HepG2 (cell line): ENCODE measurements around the gene SPTBN4. TPM values are rescaled to one million over a fixed set of nuclear protein-coding genes. Genes with fewer than 3 reads are reported as not detected.

ENCODE experiments used
- ARNT2 ChIP-seq: sonication (generic); formaldehyde crosslinking; IDR thresholded peaks from 2 replicates; pipeline ENCODE4 v1.8.0; 2022; ENCODE audit warnings: mild to moderate bottlenecking, low read depth, missing genetic modification reagents, moderate library complexity
- ISL2 ChIP-seq: sonication (generic); formaldehyde crosslinking; IDR thresholded peaks from 2 replicates; pipeline ENCODE4 v1.5.0; 2020; ENCODE audit warnings: missing genetic modification reagents
- KDM1A ChIP-seq: IDR thresholded peaks from 2 replicates; pipeline ENCODE4 v1.6.1; 2016; ENCODE audit warnings: missing compliant biosample characterization
- POLR2AphosphoS5 ChIP-seq: IDR thresholded peaks from 2 replicates; pipeline ENCODE4 v1.6.1; 2012; ENCODE audit warnings: low read depth, low read length
- PRDM15 ChIP-seq: sonication (generic); formaldehyde crosslinking; IDR thresholded peaks from 2 replicates; pipeline ENCODE4 v1.4.0; 2020; ENCODE audit warnings: missing genetic modification reagents
- SIN3A ChIP-seq: IDR thresholded peaks from 2 replicates; pipeline ENCODE4 v1.6.1; 2011; ENCODE audit warnings: low read depth, mild to moderate bottlenecking, control low read depth, low read length, borderline replicate concordance
- TFE3 ChIP-seq: IDR thresholded peaks from 2 replicates; pipeline ENCODE4 v1.6.1; 2016
- ZBED4 ChIP-seq: sonication (generic); formaldehyde crosslinking; IDR thresholded peaks from 2 replicates; pipeline ENCODE4 v1.4.0; 2020; ENCODE audit warnings: missing genetic modification reagents, borderline replicate concordance
- ZBTB38 ChIP-seq: sonication (generic); formaldehyde crosslinking; IDR thresholded peaks from 2 replicates; pipeline ENCODE4 v1.5.1; 2020; ENCODE audit warnings: mild to moderate bottlenecking, missing genetic modification reagents
- ZMYM2 ChIP-seq: sonication (generic); formaldehyde crosslinking; IDR thresholded peaks from 2 replicates; pipeline ENCODE4 v1.8.0; 2022; ENCODE audit warnings: mild to moderate bottlenecking, missing genetic modification reagents
- ZNF879 ChIP-seq: sonication (generic); formaldehyde crosslinking; IDR thresholded peaks from 2 replicates; pipeline ENCODE4 v1.8.1; 2023; ENCODE audit warnings: missing genetic modification reagents
- polyA plus RNA-seq, 8 experiments: library from polyadenylated mRNA; depleted of rRNA in 3 of 8; stranded (reverse) in 7 of 8; unstranded in 1 of 8; fragments of >200 nt; fragmentation: Illumina TruSeq in 4 of 8; extraction: Trizol in 4 of 8; gene quantifications; 2 replicates each; pipeline versions ENCODE4 v1.2.1 to v1.2.3, GENCODE V29; 2011 to 2016; ENCODE audit warnings: low read depth in 4 of 8, missing spikeins in 1 of 8, mixed read lengths in 1 of 8; ENCODE audit not compliant: insufficient read depth in 1 of 8
- total RNA-seq, 5 experiments: library from RNA; depleted of rRNA; stranded (reverse); fragments of >200 nt; fragmentation: Illumina TruSeq; extraction: Trizol; gene quantifications; 2 replicates each; pipeline ENCODE4 v1.2.3, GENCODE V29; 2016; ENCODE audit warnings: low read depth in 1 of 5
- TF ChIP-seq, protein P1 (sequence below): sonication (generic); formaldehyde crosslinking; IDR thresholded peaks from 2 replicates; pipeline ENCODE4 v1.5.1; 2020; ENCODE audit warnings: mild to moderate bottlenecking, missing genetic modification reagents, moderate library complexity

Gene SPTBN4
- total and polyA plus RNA-seq, 2 of the 13 experiments (the other 11 are each of a cell fraction or from before 2014, with no cell fraction given): 0.11 TPM

- TF ChIP-seq ZBED4 (CRISPR knock-in tag): no peak
- TF ChIP-seq TFE3: no peak
- TF ChIP-seq SIN3A: no peak
- TF ChIP-seq, protein P1, sequence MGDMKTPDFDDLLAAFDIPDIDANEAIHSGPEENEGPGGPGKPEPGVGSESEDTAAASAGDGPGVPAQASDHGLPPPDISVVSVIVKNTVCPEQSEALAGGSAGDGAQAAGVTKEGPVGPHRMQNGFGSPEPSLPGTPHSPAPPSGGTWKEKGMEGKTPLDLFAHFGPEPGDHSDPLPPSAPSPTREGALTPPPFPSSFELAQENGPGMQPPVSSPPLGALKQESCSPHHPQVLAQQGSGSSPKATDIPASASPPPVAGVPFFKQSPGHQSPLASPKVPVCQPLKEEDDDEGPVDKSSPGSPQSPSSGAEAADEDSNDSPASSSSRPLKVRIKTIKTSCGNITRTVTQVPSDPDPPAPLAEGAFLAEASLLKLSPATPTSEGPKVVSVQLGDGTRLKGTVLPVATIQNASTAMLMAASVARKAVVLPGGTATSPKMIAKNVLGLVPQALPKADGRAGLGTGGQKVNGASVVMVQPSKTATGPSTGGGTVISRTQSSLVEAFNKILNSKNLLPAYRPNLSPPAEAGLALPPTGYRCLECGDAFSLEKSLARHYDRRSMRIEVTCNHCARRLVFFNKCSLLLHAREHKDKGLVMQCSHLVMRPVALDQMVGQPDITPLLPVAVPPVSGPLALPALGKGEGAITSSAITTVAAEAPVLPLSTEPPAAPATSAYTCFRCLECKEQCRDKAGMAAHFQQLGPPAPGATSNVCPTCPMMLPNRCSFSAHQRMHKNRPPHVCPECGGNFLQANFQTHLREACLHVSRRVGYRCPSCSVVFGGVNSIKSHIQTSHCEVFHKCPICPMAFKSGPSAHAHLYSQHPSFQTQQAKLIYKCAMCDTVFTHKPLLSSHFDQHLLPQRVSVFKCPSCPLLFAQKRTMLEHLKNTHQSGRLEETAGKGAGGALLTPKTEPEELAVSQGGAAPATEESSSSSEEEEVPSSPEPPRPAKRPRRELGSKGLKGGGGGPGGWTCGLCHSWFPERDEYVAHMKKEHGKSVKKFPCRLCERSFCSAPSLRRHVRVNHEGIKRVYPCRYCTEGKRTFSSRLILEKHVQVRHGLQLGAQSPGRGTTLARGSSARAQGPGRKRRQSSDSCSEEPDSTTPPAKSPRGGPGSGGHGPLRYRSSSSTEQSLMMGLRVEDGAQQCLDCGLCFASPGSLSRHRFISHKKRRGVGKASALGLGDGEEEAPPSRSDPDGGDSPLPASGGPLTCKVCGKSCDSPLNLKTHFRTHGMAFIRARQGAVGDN (CRISPR knock-in tag): no peak
- TF ChIP-seq POLR2AphosphoS5: no peak; the same call in 1 of the 2 replicates
- TF ChIP-seq ARNT2: no peak
- TF ChIP-seq ZMYM2 (CRISPR knock-in tag): no peak
- no peak for TF ChIP-seq ZBTB38 (CRISPR knock-in tag)
- TF ChIP-seq ISL2: peak; percentile 3; the same call in 1 of the 2 replicates
- no peak for TF ChIP-seq ZNF879
- TF ChIP-seq PRDM15 (CRISPR knock-in tag): no peak
- no peak for TF ChIP-seq KDM1A (CRISPR knock-in tag)
Observed at GRCh38 chr19:40444825-40445312, 21.9 kb upstream of the SPTBN4 start (continued).
